NCI-H187 treated with DMSO at 0.1 percent for 48 hours (cell line): Measurements from ENCODE around the gene APOL2.
"Not testable (repeated sequence)": the region's sequence is repeated elsewhere in the genome, so short reads cannot be mapped to it uniquely, and the experiment has no call there.

Source experiments
- DNase-seq: peaks from one replicate; lab custom pipeline; 2025; lab: John Stamatoyannopoulos, UW

APOL2 gene

DNA sequence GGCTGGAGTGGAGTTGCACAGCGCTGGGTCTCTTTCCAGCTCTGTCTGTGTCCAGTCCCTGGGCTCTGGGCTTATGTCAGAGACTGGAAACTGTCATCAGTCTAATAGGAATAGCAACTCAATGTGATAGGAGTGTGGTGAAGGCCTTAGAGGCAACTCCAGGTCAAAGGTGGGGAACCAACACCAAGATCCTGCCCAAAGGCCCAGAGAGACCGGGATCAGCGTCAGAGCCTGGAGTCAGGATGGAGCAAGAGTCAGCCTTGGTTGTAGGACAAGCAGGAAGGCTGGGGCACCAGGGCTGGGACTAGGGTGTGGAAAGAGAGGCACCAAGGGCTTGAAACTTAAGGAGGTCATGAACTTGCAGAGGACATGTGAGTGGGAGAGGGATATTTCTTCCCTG is 23.0 kb upstream of the APOL2 start:
- DNase-seq = not testable (repeated sequence)

DNA sequence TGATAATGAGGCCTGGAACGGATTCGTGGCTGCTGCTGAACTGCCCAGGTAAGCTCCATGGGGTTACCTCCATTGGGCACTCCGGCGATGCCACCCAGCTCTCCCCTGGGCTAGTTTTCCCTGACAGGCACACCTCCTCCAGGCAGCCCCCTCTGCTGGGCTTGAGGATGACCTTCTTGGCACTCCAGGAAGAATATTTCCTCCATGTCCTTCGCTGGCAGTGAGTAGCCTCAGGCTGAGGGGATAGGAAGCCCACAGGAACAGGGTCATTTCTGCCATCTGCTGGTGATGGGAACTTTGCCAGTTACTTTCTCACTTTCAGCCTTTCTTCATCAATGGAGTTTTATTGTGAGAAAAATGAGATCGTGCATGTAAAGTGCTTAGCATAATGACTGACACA is 22.3 kb upstream of the APOL2 start:
- not testable (repeated sequence) for DNase-seq

DNA sequence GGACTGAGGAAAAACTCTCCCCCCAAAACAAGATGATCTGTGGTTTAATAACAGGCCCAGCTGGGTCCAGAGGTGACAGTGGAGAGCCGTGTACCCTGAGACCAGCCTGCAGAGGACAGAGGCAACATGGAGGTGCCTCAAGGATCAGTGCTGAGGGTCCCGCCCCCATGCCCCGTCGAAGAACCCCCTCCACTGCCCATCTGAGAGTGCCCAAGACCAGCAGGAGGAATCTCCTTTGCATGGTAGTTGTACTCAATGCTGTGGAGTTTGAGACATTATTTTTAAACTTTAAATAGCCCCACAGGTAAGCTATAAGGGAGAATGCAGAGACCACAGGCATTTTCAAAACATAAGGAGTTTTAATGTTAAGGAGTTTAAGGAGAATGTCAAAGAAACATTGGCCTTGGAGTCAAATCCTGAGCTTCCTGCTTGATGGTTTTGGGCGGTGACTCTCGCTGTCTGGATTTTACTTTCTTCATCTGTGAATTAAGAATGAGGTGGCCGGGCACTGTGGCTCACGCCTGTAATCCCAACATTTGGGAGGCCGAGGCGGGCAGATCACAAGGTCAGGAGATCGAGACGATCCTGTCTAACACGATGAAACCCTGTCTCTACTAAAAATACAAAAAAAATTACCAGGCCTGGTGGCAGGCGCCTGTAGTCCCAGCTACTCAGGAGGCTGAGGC is 20.4 kb upstream of the APOL2 start:
- no peak for DNase-seq

DNA sequence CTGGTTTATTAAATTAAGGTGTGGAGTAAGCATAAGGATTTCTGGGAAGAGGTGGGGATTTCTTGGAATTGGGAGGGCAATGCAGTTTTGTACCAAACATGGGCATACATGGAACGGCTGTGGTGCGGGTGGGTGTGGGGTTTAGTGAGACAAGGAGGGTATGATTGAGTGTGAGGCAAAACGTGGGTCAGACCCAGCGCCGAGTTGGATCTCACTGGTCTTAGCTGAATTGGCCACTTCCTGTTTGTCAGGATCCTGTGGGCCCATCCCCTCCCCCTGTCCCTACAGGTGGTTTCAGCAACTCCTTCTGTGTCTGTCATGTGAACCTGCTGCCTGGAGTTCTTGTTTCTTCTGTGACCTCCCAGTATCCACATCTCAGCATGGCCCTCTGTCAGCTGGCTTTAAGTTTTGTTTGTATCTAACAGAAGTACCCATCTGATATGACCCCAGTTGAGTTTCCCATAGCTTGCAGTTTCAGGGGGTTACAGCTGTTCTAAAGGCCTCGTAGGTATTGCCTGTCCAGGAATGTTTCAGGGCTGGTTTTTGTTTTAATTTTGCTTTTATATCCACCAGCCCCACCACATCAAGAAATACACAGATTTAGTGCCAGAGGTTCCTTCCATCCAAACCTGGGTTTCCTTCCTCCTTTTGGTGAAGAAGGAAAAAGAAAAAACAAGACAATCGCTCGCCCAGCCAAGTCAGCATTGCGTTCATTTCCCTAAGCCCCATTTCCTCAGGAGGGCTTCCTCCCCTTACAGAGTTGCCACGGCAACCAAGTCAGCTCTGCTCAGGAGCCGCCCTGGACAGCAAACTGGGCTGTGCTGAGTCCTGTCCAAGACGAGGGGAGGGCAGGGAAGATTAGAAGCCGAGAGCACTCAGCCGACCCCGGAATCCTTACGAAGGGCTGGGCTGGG is 19.6 kb upstream of the APOL2 start:
- DNase-seq = no peak

DNA sequence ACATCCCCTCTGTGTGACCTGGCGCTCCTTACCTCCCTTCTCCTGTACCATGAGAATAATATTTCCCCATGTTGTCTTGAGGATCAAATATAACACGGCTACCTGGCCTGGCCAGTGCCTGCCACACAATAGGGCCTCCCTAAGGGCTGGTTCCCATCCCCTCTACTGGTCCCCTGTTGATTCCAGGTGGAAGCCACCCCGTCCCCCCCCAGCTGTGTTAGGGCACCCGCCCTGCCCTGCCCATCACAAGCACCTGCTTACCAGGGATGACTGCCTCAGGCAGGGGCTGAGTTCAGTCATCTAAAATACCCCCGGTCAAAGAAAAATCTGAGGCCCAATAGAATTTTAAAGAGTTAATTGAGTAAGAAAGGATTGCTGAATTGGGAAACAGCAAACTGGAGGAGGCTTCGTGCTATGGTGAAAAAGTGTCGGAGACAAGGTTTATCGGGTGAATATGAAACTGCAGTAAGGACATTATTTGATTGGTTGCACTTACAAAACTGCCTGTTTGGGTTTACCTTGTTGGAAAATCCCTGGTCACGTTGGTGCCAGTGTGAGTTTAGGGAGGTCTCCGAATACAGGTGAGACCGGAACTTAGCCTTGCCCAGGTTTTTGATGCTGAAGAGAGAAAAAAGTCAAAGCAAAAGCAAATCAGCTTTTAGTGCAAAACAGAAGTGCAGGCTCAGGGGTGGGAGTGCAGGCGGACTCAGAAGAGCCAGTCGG is 18.8 kb upstream of the APOL2 start:
- DNase-seq = no peak

DNA sequence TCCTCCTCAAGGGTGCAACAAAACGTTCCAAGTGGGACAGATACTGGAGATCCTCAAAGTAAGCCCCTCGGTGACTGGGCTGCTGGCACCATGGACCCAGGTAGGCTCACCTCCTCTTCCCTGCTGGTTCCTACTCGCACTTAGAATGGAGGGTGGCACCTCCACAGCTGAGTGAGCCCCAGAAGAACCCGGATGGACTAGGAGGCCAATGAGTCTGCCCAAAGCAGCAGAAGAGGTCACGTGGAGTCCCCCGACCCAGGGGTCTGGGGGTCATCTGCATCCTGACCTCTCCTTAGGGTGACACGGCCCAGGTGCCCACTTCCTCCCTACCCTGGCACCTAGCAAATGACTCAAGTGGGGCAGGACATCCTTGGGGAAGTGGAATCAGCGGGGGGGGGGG is 18.0 kb upstream of the APOL2 start:
- no peak for DNase-seq

DNA sequence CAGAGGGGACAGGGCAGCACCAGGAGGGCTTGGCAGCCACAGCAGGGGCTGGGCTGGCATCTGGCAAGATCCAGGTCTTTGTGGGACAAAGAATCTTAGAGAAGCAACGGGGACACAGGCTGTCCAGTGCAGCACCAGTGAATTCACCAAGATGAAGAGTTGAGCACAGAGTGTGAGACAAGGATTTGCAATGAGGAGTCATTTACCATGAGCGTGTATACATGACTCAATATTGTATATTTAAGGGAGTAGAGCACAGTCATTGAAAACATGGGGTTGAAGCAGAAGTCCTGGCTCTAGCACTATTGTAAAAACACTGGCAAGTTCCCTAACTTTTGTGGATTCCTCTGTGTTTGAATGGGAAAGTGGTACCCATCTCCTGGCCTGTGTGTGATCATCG is 17.2 kb upstream of the APOL2 start:
- DNase-seq = no peak

DNA sequence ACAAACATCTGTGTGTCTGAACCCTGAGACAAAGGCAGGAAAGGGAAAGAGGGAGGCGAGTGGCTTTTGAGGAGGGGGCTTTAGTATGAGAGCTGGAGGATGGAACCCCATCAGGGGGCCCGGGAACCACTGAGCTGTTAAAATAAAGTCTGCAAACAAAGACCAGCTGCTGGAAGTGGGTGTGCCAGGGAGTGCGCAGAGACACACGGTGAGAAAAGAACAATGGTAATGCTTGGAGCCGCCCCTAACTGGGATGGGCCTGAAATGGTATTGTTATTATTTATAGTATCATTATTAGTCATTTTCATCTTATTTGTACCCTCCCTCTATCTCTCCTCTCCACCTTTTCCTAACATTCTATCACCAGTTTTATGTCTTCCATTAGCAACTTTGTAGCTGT is 16.2 kb upstream of the APOL2 start:
- not testable (repeated sequence) for DNase-seq

DNA sequence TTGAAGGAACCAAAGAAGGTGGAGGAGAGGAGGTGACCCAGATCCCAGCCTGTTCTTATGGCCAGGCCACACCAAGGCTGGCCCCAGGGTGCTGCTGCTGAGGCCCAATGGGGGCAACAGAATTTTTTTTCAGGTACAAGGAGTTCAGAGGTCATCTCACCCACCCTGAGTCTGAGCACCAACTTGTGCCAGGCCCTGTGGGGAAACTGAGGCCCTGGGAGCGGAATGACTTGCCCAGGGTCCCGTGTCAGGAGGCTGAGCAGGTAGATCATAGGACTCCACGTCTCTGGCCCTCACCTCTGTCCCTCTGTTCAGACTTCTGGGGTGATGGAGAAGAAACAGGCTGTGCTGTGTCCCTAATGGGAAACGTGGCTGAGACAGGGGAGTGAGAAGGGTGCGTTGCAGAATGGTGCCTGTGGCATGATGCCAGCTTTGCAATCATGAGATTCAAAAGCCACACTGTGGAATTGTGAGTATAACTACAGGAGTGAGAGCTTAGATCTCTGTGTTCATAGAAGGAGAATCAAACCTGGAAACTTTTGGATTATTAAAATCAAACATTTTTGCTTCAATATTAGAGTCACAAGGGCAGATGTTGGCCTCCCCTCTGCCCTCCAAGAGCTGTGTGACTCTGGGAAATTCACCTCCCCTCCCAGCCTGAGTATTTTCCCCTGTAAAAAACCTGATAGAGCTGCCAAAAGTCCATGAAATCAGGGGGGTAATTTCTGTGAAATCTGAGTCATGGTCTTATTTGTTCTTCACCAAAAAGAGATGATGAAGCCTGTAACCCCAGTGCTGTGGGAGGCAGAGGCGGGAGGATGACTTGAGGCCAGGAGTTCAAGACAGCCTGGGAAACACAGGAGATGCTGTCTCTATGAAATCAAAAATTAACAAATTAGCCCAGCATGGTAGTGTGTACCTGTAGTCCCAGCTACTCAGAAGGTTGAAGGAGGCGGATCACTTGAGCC is 14.5 kb upstream of the APOL2 start:
- no peak for DNase-seq

DNA sequence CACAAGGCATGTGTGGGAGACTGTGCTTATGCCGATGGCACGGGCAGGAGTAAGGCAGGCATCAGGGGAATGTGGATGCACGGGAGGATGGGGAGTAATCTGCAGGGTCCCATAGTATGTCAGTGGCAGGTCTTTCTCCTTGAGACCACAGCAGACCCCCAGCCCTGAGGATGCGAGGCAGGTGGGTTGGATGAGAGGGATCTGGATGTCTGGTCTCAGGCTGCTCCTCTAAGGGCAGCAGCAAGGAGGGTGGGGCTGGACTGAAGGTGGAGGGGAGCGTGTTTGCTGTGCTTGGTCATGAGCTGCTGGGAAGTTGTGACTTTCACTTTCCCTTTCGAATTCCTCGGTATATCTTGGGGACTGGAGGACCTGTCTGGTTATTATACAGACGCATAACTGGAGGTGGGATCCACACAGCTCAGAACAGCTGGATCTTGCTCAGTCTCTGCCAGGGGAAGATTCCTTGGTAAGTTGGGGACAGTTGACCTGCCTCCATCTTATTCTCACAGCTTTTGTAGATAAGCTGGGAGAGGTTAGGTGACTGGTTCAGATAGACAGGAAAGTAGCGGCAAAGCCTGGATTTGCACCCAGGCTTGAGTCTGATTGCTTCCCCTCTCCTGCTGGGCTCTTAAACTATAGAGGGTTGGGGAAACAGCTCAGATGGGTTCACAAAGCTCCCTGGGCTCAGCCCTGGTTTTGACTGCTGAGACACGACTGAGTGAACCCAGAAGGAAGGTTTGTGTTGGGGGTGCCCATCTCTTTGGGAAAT is 13.6 kb upstream of the APOL2 start, which contains the start of gene APOL1:
Gene APOL1, plus strand, starts transcription at position 380 of the 769 bp plus-strand sequence. CDS start 1,823 bp downstream, outside the sequence.
- DNase-seq = no peak

DNA sequence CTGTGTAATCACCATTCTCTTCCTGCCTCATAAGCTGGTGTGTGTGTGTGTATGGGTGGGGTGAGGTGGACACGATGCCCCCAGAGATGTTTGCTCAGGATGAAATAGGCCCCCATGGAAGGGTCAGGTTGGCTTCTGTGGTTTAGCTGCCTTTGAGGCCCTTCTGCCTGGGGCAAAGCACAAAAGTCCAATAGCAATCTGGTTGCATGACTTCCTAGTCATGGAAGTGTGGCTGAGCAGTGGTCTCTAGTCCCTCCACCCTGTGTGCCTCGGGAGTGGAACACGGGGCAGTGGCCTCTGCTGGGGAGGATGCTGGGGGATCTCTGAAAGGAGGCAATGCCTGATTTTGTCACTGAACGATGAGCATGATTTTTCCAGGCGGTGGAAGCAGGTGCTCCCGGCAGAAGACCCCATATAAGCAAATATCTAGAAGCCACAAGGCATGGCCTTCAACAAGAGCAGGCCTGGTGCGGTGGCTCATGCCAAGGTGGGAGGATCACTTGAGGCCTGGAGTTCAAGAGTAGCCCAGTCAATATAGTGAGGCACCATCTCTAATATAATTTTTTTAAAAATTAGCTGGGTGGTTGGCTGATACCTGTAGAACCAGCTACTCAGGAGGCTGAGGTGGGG is 12.8 kb upstream of the APOL2 start:
- DNase-seq = not testable (repeated sequence)

DNA sequence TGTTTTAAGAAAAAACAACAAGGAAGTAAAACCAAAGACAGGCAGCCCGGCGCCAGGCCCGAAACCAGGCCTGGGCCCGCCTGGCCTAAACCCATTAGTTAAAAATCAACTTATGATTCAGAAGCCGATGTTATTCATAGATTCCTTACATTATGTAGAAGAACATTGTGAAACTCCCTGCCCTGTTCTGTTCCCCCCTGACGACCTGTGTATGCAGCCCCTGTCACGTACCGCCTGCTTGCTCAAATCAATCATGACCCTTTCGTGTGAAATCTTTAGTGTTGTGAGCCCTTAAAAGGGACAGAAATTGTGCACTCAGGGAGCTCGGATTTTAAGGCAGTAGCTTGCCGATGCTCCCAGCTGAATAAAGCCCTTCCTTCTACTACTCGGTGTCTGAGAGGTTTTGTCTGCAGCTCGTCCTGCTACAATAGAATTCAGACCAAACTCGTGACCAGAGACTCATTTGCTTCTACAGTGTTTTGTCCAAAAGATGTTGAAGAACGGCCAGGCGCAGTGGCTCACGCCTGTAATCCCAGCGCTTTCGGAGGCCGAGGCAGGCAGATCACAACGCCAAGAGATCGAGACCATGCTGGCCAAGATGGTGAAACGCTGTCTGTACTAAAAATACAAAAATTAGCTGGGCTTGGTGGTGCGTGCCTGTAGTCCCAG is 11.1 kb upstream of the APOL2 start:
- DNase-seq = not testable (repeated sequence)

DNA sequence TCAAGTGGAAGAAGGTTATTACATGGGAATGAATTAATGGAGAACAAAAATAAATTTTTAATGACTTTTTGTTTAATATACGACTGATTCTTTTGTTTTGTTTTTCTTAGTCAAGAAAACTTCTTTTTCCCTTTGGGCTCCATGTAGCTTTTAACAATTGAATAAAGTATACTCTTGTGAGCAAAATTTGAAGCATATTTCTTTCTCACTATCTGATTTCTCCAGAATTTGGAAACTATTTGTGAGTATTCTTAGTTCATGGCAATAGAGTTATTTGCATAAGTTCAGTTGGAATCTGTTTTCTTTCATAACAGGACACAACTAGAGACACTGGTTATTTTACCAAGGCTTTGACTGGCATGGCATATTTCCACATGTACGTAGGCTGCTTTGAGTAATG is 9.8 kb upstream of the APOL2 start:
- DNase-seq = no peak

DNA sequence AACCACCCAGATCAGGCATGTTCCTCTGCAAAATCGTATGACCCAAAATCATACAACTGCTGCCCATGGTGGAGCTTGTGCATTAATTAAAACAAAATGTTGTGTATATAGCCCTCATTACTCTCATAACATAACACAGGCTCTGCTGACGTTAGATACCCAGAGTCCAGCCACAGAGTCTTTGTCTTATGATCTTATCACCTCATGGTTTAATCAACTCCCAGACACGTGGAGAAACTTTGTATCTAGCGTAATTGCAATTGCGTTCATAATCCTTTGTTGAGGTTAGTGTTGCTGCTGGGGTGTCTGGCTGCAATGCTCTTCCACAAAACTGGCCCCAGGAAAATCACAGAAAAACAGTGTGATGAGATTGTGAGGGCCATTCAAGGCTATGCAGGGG is 8.6 kb upstream of the APOL2 start:
- DNase-seq = no peak

DNA sequence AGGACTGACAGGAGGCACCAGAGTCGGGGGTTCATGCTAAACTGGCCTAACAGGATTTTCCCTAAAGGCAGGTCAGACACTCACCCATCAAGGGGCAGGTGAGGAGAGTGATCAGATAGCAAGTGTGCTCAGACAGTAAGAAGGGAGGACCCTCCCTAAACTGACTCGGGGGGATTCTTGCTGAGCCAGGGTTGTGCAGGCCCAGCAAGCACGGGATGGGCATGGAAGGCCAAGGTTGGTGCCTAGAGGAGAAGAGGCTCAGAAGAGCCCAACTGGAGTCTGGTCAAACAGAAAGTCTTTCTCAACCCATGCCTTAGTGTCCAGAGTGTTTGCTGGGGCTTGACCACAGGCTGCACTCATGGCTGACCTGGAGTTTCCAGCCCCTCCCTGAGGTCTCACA is 7.4 kb upstream of the APOL2 start:
- DNase-seq = no peak

DNA sequence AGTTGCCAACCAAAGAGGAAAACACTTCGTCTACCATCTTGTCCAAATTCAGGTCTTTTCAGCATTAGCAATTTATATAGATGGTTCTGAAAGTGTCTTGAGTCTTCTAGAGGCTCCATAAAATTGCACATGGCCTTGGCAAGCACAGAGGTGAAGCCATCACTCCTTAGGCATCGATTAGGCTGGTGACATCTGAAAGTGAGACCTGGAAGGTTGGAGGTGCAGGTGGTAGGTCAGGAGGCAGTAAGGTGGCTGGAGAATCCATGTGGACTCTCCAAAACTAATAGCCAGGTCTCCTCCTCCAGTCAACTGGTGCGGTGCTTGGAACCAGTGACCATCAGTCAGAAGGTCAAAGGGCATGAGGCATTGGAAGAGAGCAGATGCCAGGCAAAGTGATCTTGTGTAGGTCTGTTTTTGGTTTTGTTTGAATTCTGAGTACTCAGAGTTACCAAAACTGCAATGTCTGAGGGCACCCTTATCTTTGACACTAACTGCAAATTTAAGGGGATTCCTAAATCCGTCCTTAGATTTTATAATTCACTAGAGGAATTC is 6.6 kb upstream of the APOL2 start:
- no peak for DNase-seq

DNA sequence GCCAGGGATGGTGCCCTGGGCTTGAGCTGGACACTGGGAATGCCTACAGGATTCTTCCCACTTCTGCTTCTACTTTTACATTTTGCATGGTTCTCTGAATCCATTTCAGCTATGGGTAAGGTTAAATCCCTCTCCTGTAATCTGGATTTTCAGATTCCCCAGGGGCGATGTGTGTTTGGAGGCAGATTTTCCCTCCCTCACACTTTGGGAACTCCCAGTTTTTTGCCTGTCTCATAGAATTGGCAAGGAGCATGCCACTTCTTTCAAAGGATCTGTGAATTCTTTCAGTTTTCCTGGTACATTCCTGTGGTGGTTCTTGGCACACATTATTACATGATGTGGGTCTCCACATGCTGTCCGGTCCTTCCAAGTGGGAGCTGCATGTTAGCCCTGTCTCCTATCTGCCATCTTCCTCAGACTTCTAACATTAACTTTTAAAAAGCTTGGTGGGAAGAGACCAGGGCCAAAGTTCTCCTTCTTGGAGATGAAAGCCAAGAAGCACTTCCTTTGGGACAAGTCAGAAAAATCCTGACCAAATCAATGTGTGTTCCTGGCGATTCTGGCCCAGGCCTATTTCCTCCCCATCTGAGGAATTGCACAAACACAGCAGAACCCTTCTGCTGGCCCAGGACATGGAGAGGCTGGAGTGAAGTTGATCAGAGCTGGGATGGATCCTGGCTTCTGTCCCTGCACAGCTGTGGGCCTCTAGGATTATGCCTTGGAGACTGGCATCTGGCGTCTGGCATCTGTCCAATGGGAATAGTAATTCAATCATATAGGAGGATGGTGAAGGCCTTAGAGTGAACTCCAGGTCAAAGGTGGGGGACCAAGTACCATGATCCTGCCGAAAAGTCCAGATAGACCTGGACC is 5.4 kb upstream of the APOL2 start:
- DNase-seq = no peak

DNA sequence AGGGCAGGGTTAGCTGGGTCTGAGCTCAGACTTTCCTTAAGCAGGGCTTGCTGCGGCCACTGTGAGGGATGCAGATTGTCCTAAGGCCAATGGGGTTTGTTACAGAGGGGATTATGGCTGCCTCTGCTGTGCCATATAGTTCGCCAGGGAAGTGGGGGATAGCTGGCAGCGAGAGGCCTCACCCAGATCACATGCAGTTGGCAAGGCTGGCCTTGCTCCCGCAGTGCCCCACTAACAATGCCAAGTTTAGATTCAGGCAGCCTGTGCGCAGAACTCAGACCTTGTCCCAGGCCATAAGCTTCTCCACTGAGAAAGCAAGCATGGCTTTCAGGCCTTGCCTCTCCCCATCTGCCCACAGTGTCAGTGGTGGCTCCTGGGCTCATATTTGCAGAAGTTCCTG is 4.7 kb upstream of the APOL2 start:
- DNase-seq = no peak

DNA sequence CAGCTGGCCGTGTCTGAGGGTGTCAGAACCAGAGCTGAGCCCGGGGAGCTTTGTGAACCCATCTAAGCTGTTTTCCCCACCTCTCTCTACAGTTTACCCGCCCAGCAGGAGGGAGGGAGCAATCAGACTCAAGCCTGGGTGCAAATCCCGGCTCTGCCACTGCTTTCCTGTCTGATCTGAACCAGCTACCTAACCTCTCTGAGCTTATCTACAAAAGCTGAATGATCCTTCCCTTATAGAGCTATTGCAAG is 252 bp downstream of the APOL2 start:
- DNase-seq = no peak
